Ecto neural progenitor cell (in vitro differentiated cells): Measurements from ENCODE around the gene KRT75.

Experiments used
- DNase-seq: peaks from one replicate; pipeline ENCODE4 v3.0.0-alpha.2; 2018; ENCODE audit warnings: low spot score

KRT75 gene

GRCh38 chr12:52391618-52392002 lies 42.6 kb downstream of the KRT75 start:
- no peak for DNase-seq

DNA sequence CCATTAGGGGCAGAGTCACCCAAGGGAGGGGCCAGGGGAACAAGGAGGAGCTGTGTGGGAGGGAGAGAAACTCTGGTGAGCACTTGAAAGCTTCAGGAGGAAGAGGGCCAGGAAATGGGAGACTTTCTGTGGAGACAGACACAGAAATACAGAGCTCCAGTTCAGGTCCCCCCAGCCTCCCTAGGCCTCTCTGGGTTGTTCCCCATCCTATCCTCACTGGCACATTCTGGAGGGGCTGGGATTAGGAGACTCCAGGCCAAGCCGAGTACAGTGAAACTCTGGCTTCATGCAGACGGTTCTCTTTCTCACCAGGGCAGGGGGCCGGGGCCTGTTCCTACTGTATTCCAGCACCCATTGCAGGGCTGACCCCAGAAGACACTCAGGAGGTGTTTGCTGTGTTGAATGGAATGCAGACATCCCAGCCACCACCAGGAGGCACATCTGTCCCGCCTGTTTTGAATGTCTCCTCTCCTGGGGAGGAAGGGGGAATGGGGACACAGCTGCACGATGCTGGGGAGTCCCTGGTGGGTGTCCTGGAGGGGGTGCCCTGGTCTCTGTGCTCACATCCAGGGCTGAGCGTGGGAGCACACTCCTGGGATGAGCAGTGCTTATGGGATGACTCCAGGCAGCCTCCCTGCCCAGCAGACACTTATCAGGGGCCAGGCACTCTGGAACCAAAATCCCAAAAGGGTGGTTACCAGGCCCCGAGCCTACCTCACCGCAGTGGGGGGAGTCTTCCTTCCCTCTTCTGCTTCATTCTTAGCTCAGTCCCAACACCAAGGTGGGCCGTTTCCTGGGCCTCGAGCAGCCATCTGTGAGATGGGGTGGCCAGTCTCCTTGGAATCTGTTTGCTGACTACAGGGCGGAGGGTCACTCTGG lies 43.2 kb downstream of the KRT75 start:
- peak; percentile 70 for DNase-seq

- DNase-seq = no peak
Observed at GRCh38 chr12:52389313-52390207, 44.6 kb downstream of the KRT75 start.

DNA sequence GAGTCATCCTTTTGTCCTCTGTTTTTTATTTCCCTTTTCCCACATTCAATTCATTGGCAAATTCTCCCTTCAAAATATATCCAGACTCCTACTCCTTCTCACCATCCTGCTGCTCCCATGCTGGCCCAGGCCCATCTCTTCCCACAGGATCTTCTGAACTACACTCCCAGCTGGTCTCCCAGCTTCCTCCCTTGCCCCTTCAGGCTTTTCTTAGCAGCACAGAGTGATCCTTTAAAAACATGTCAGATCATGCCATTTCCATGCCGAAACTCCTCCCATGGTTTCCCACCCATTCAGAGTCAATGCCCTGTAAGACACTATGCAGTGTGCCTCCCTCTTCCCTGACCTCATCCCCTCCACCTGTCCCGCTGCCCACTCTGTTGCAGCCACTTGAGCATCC lies 46.3 kb downstream of the KRT75 start:
- DNase-seq = no peak

GRCh38 chr12:52385226-52385702 lies 48.9 kb downstream of the KRT75 start, which contains the start of gene KRT84:
TSS of gene KRT84 (minus strand) at chr12:52385652. CDS start at chr12:52385585, 67 bp downstream.
- no peak for DNase-seq

GRCh38 chr12:52383331-52383730 lies 50.8 kb downstream of the KRT75 start:
- DNase-seq = no peak

DNA sequence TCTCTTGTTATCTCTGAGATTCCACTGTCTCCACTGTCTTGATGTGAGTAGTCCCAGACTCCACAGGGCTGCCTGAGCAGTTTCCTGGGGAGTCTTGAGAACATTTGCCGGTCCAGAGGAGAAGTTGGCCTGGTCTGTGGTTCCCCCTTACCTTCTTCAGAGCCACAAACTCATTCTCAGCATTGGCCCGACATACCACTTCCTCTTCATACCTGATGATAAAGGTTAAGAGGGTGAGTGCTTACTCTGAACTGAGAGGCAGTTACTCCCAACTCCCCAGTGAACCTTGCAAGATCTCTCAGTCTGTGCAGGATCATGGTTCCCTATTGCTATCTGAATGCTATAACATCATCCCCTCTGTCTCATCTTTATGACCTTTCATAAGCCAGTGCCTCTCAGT lies 51.3 kb downstream of the KRT75 start:
- DNase-seq = no peak

GRCh38 chr12:52381206-52381605 lies 53.0 kb downstream of the KRT75 start:
- no peak for DNase-seq

- peak; percentile 73 for DNase-seq
Observed at GRCh38 chr12:52380271-52380694, 53.9 kb downstream of the KRT75 start.

GRCh38 chr12:52379536-52379935 lies 54.6 kb downstream of the KRT75 start:
- DNase-seq = no peak

DNA sequence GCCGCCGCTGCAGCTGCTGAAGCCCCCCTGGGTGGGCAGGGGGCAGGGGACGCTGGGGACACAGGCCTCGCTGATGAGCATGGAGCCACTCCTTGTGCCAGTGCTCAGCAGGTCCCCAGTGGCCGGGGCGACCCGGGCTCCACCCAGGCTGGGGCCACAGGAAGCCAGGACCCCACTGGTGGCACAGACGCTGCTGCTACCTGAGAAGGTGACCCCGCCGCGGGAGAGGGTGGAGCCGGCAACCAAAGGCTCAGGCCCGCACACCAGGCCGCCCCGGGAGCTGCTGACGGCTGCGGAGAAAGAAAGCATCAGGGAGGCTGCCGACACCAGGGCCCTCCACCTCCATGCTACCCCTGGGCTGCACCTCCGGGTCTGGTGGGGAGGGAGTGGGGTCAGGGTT lies 56.1 kb downstream of the KRT75 start:
- no peak for DNase-seq

DNA sequence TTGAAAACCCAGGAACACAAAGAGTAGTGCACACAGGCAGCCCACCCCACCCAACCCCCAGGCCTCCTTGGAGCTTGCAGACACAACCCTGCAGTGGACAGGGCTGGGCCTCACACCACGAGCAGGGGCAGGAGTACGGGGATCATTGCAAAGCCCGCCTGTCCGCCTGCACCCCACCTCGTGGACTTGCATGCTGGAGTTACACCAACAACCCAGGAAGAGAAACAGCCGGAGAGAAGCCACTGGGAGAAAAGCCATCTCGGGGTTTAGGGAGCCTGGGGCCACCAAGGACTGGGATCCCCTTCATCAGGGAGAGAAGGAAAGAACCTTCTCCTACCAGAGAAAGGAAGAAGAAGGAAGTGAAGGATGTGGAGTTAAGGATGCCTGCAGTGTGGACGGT lies 56.9 kb downstream of the KRT75 start:
- DNase-seq = no peak
